ENCODE data around the gene JAZF1.

JAZF1 gene

GRCh38 chr7:27997188-27997707 is 183.3 kb downstream of the JAZF1 start:
- peaks cover 2% of the 10 kb centered on the region for H3K4me1 ChIP-seq (ENCODE audit: control insufficient read depth, insufficient read depth, low read depth, low read length)
- H3K18ac ChIP-seq (ENCODE audit: low read depth in 1 of 2, low read length in 2 of 2), result no peak overlapping the region
- peak overlapping the region in 1 of 2 experiments; percentile 21 for H3K4ac ChIP-seq (ENCODE audit: low read depth in 1 of 2, low read length in 2 of 2)
- no peak overlapping the region for H3K23ac ChIP-seq (ENCODE audit: low read length in 2 of 2)
- H4K8ac ChIP-seq (ENCODE audit: low read length), result no peak overlapping the region
- H3K9ac ChIP-seq (ENCODE audit: low read length), result no peak overlapping the region
- H3K14ac ChIP-seq (ENCODE audit: low read length in 2 of 2), result no peak overlapping the region
- no peaks in the 10 kb centered on the region for H3K9me3 ChIP-seq (ENCODE audit: control insufficient read depth, low read length)
- no peak overlapping the region for H2AFZ ChIP-seq (ENCODE audit: low read depth, low read length)
- H2BK15ac ChIP-seq (ENCODE audit: low read depth, poor library complexity, severe bottlenecking), result no peak overlapping the region
- no peak for DNase-seq
- no peak overlapping the region for H3K4me3 ChIP-seq (ENCODE audit: insufficient read depth in 1 of 2, low read depth in 1 of 2, low read length in 2 of 2)
- no peak overlapping the region for H2AK5ac ChIP-seq (ENCODE audit: low read length, severe bottlenecking)
- H3K27me3 ChIP-seq (ENCODE audit: control insufficient read depth in 1 of 2, insufficient read depth in 1 of 2, low read length in 2 of 2), result no peaks in the 10 kb centered on the region
- no peak overlapping the region for H2BK120ac ChIP-seq (ENCODE audit: low read depth, low read length)
- no peak overlapping the region for H4K91ac ChIP-seq (ENCODE audit: low read length)
- H2BK5ac ChIP-seq (ENCODE audit: low read depth, low read length, poor library complexity, severe bottlenecking), result no peak overlapping the region
- H3K79me1 ChIP-seq (replicated peaks; ENCODE audit: low read length, poor library complexity, severe bottlenecking), result peaks cover 36% of the 10 kb centered on the region
- WGBS, result 100% methylated on average over 1 of the region's 1 CpG
- no peak overlapping the region for H3K4me2 ChIP-seq (ENCODE audit: low read length, poor library complexity, severe bottlenecking)
- H3K27ac ChIP-seq (ENCODE audit: low read length, poor library complexity, severe bottlenecking), result no peak overlapping the region
- H3K36me3 ChIP-seq (ENCODE audit: control insufficient read depth in 1 of 2, insufficient read depth in 2 of 2, low read depth in 1 of 2, low read length in 2 of 2), result no peaks in the 10 kb centered on the region
- no peak overlapping the region for H2BK12ac ChIP-seq (ENCODE audit: low read length in 2 of 2)

GRCh38 chr7:27996141-27996540 is 184.5 kb downstream of the JAZF1 start:
- no peak overlapping the region for H3K27ac ChIP-seq (ENCODE audit: low read length, poor library complexity, severe bottlenecking)
- no peak overlapping the region for H3K9ac ChIP-seq (ENCODE audit: low read length)
- no peak overlapping the region for H3K23ac ChIP-seq (ENCODE audit: low read length in 2 of 2)
- H3K4me3 ChIP-seq (ENCODE audit: insufficient read depth in 1 of 2, low read depth in 1 of 2, low read length in 2 of 2), result no peak overlapping the region
- H3K14ac ChIP-seq (ENCODE audit: low read length in 2 of 2), result no peak overlapping the region
- H3K79me1 ChIP-seq (replicated peaks; ENCODE audit: low read length, poor library complexity, severe bottlenecking), result peaks cover 35% of the 10 kb centered on the region
- no peak overlapping the region for H2AFZ ChIP-seq (ENCODE audit: low read depth, low read length)
- H3K4me1 ChIP-seq (ENCODE audit: control insufficient read depth, insufficient read depth, low read depth, low read length), result peaks cover 2% of the 10 kb centered on the region
- H2BK5ac ChIP-seq (ENCODE audit: low read depth, low read length, poor library complexity, severe bottlenecking), result no peak overlapping the region
- no peak for DNase-seq
- H4K91ac ChIP-seq (ENCODE audit: low read length), result no peak overlapping the region
- H2BK12ac ChIP-seq (ENCODE audit: low read length in 2 of 2), result no peak overlapping the region
- no peak overlapping the region for H3K4me2 ChIP-seq (ENCODE audit: low read length, poor library complexity, severe bottlenecking)
- no peak overlapping the region for H4K8ac ChIP-seq (ENCODE audit: low read length)
- H2BK120ac ChIP-seq (ENCODE audit: low read depth, low read length), result no peak overlapping the region
- H3K4ac ChIP-seq (ENCODE audit: low read depth in 1 of 2, low read length in 2 of 2), result no peak overlapping the region
- no peak overlapping the region for H2BK15ac ChIP-seq (ENCODE audit: low read depth, poor library complexity, severe bottlenecking)
- no peaks in the 10 kb centered on the region for H3K9me3 ChIP-seq (ENCODE audit: control insufficient read depth, low read length)
- H3K36me3 ChIP-seq (ENCODE audit: control insufficient read depth in 1 of 2, insufficient read depth in 2 of 2, low read depth in 1 of 2, low read length in 2 of 2), result no peaks in the 10 kb centered on the region
- no peak overlapping the region for H3K18ac ChIP-seq (ENCODE audit: low read depth in 1 of 2, low read length in 2 of 2)
- H3K27me3 ChIP-seq (ENCODE audit: control insufficient read depth in 1 of 2, insufficient read depth in 1 of 2, low read length in 2 of 2), result no peaks in the 10 kb centered on the region
- 92% methylated on average over 6 of the region's 7 CpGs for WGBS
- no peak overlapping the region for H2AK5ac ChIP-seq (ENCODE audit: low read length, severe bottlenecking)

- H2BK15ac ChIP-seq (ENCODE audit: low read depth, poor library complexity, severe bottlenecking), result no peak overlapping the region
- H3K79me1 ChIP-seq (replicated peaks; ENCODE audit: low read length, poor library complexity, severe bottlenecking), result peaks cover 32% of the 10 kb centered on the region
- H3K4me1 ChIP-seq (ENCODE audit: control insufficient read depth, insufficient read depth, low read depth, low read length), result peaks cover 2% of the 10 kb centered on the region
- H4K8ac ChIP-seq (ENCODE audit: low read length), result no peak overlapping the region
- 87% methylated on average over 2 of the region's 3 CpGs for WGBS
- no peak overlapping the region for H2BK12ac ChIP-seq (ENCODE audit: low read length in 2 of 2)
- no peak overlapping the region for H2AK5ac ChIP-seq (ENCODE audit: low read length, severe bottlenecking)
- no peaks in the 10 kb centered on the region for H3K27me3 ChIP-seq (ENCODE audit: control insufficient read depth in 1 of 2, insufficient read depth in 1 of 2, low read length in 2 of 2)
- no peak overlapping the region for H2BK5ac ChIP-seq (ENCODE audit: low read depth, low read length, poor library complexity, severe bottlenecking)
- H3K18ac ChIP-seq (ENCODE audit: low read depth in 1 of 2, low read length in 2 of 2), result no peak overlapping the region
- H3K4ac ChIP-seq (ENCODE audit: low read depth in 1 of 2, low read length in 2 of 2), result no peak overlapping the region
- H3K36me3 ChIP-seq (ENCODE audit: control insufficient read depth in 1 of 2, insufficient read depth in 2 of 2, low read depth in 1 of 2, low read length in 2 of 2), result no peaks in the 10 kb centered on the region
- no peak overlapping the region for H4K91ac ChIP-seq (ENCODE audit: low read length)
- H3K9me3 ChIP-seq (ENCODE audit: control insufficient read depth, low read length), result no peaks in the 10 kb centered on the region
- no peak overlapping the region for H3K27ac ChIP-seq (ENCODE audit: low read length, poor library complexity, severe bottlenecking)
- H2BK120ac ChIP-seq (ENCODE audit: low read depth, low read length), result no peak overlapping the region
- no peak overlapping the region for H3K4me2 ChIP-seq (ENCODE audit: low read length, poor library complexity, severe bottlenecking)
- no peak overlapping the region for H2AFZ ChIP-seq (ENCODE audit: low read depth, low read length)
- DNase-seq, result no peak
- no peak overlapping the region for H3K4me3 ChIP-seq (ENCODE audit: insufficient read depth in 1 of 2, low read depth in 1 of 2, low read length in 2 of 2)
- no peak overlapping the region for H3K23ac ChIP-seq (ENCODE audit: low read length in 2 of 2)
- peak overlapping the region; percentile 5 for H3K9ac ChIP-seq (ENCODE audit: low read length)
- H3K14ac ChIP-seq (ENCODE audit: low read length in 2 of 2), result no peak overlapping the region
These were observed 185.4 kb downstream of the JAZF1 start for GRCh38 chr7:27995228-27995627.

- no peak overlapping the region for H2AFZ ChIP-seq (ENCODE audit: low read depth, low read length)
- no peak overlapping the region for H3K4me3 ChIP-seq (ENCODE audit: insufficient read depth in 1 of 2, low read depth in 1 of 2, low read length in 2 of 2)
- no peaks in the 10 kb centered on the region for H3K4me1 ChIP-seq (ENCODE audit: control insufficient read depth, insufficient read depth, low read depth, low read length)
- no peaks in the 10 kb centered on the region for H3K36me3 ChIP-seq (ENCODE audit: control insufficient read depth in 1 of 2, insufficient read depth in 2 of 2, low read depth in 1 of 2, low read length in 2 of 2)
- H2BK5ac ChIP-seq (ENCODE audit: low read depth, low read length, poor library complexity, severe bottlenecking), result no peak overlapping the region
- H2BK12ac ChIP-seq (ENCODE audit: low read length in 2 of 2), result no peak overlapping the region
- H3K18ac ChIP-seq (ENCODE audit: low read depth in 1 of 2, low read length in 2 of 2), result no peak overlapping the region
- peak; percentile 57 for DNase-seq
- H3K14ac ChIP-seq (ENCODE audit: low read length in 2 of 2), result no peak overlapping the region
- H3K27me3 ChIP-seq (ENCODE audit: control insufficient read depth in 1 of 2, insufficient read depth in 1 of 2, low read length in 2 of 2), result no peaks in the 10 kb centered on the region
- peaks cover 27% of the 10 kb centered on the region for H3K79me1 ChIP-seq (replicated peaks; ENCODE audit: low read length, poor library complexity, severe bottlenecking)
- no peaks in the 10 kb centered on the region for H3K9me3 ChIP-seq (ENCODE audit: control insufficient read depth, low read length)
- H4K8ac ChIP-seq (ENCODE audit: low read length), result no peak overlapping the region
- H2BK15ac ChIP-seq (ENCODE audit: low read depth, poor library complexity, severe bottlenecking), result no peak overlapping the region
- H4K91ac ChIP-seq (ENCODE audit: low read length), result no peak overlapping the region
- H2AK5ac ChIP-seq (ENCODE audit: low read length, severe bottlenecking), result no peak overlapping the region
- no peak overlapping the region for H2BK120ac ChIP-seq (ENCODE audit: low read depth, low read length)
- H3K9ac ChIP-seq (ENCODE audit: low read length), result peak overlapping the region; percentile 5
- 2% methylated on average over 2 of the region's 2 CpGs for WGBS
- H3K4me2 ChIP-seq (ENCODE audit: low read length, poor library complexity, severe bottlenecking), result no peak overlapping the region
- no peak overlapping the region for H3K4ac ChIP-seq (ENCODE audit: low read depth in 1 of 2, low read length in 2 of 2)
- no peak overlapping the region for H3K27ac ChIP-seq (ENCODE audit: low read length, poor library complexity, severe bottlenecking)
- no peak overlapping the region for H3K23ac ChIP-seq (ENCODE audit: low read length in 2 of 2)
These were observed 186.0 kb downstream of the JAZF1 start for GRCh38 chr7:27994639-27995038.
